ENCODE results near the gene SUSD3.
A peak's percentile ranks its signal among the peaks of the same experiment; 100 is the strongest.

The SUSD3 gene

GRCh38 chr9:93052791-93053540, 5.5 kb upstream of the SUSD3 start:
- DNase-seq (ENCODE audit: low spot score): no peak

GRCh38 chr9:93053781-93054331, 4.6 kb upstream of the SUSD3 start:
- DNase-seq (ENCODE audit: low spot score): no peak

GRCh38 chr9:93054758-93055704, 3.5 kb upstream of the SUSD3 start:
- DNase-seq (ENCODE audit: low spot score): no peak

- no peak for DNase-seq (ENCODE audit: low spot score)
Measured at GRCh38 chr9:93057042-93057702, 1.3 kb upstream of the SUSD3 start.

- no peak for DNase-seq (ENCODE audit: low spot score)
Measured at GRCh38 chr9:93057703-93058354, 672 bp upstream of the SUSD3 start.

GRCh38 chr9:93059011-93059714, 662 bp downstream of the SUSD3 start:
- no peak for DNase-seq (ENCODE audit: low spot score)

GRCh38 chr9:93059715-93060578, 1.4 kb downstream of the SUSD3 start:
- DNase-seq (ENCODE audit: low spot score): no peak

- DNase-seq (ENCODE audit: low spot score): no peak
Measured at GRCh38 chr9:93060746-93061259, 2.3 kb downstream of the SUSD3 start.

- DNase-seq (ENCODE audit: low spot score): no peak
Measured at GRCh38 chr9:93061260-93061751, 2.8 kb downstream of the SUSD3 start.

GRCh38 chr9:93061791-93062763, 3.6 kb downstream of the SUSD3 start:
- no peak for DNase-seq (ENCODE audit: low spot score)

GRCh38 chr9:93064392-93065134, 6.1 kb downstream of the SUSD3 start:
- no peak for DNase-seq (ENCODE audit: low spot score)

GRCh38 chr9:93065135-93065720, 6.7 kb downstream of the SUSD3 start:
- no peak for DNase-seq (ENCODE audit: low spot score)

- no peak for DNase-seq (ENCODE audit: low spot score)
Measured at GRCh38 chr9:93066978-93067603, 8.6 kb downstream of the SUSD3 start.

- no peak for DNase-seq (ENCODE audit: low spot score)
Measured at GRCh38 chr9:93068956-93069355, 10.5 kb downstream of the SUSD3 start.

GRCh38 chr9:93071464-93071863, 13.0 kb downstream of the SUSD3 start:
- DNase-seq (ENCODE audit: low spot score): peak; percentile 27

GRCh38 chr9:93072383-93072795, 13.9 kb downstream of the SUSD3 start:
- no peak for DNase-seq (ENCODE audit: low spot score)
